HFFc6 (cell line): ENCODE data around the gene STK39. TPM values are rescaled to one million over a fixed set of nuclear protein-coding genes. Genes with fewer than 3 reads are reported as not detected.

Experiments
- DNase-seq: peaks from one replicate; pipeline ENCODE4 v3.0.0-alpha.2; 2018
- H3K27ac Mint-ChIP-seq: 2 replicates; pipeline ENCODE4 v1.8.0; 2020; ENCODE audit warnings: mild to moderate bottlenecking, mixed read lengths
- H3K27me3 Mint-ChIP-seq: 2 replicates; pipeline ENCODE4 v1.8.0; 2021; ENCODE audit warnings: mild to moderate bottlenecking, moderate library complexity, mixed read lengths; ENCODE audit not compliant: insufficient read depth
- H3K36me3 Mint-ChIP-seq: 2 replicates; pipeline ENCODE4 v1.8.0; 2021; ENCODE audit warnings: low read depth, mixed read lengths
- H3K4me1 Mint-ChIP-seq: 2 replicates; pipeline ENCODE4 v1.8.0; 2020; ENCODE audit warnings: low read depth, mixed read lengths
- H3K4me3 Mint-ChIP-seq: 2 replicates; pipeline ENCODE4 v1.8.0; 2020; ENCODE audit warnings: mild to moderate bottlenecking, moderate library complexity, mixed read lengths
- H3K9me3 Mint-ChIP-seq: 2 replicates; pipeline ENCODE4 v1.8.0; 2020; ENCODE audit warnings: mild to moderate bottlenecking, mixed read lengths
- total RNA-seq, 6 experiments: library from RNA; stranded (reverse); fragmentation: NEBNext Ultra II Directional; extraction: Animal tissue kit (Norgen Biotek cat#: 25700); gene quantifications; 2 replicates in 1 of 6; 3 replicates in 5 of 6; pipeline ENCODE4 v1.2.3, GENCODE V29; 2021
- TF ChIP-seq, protein P1 (sequence below): fragments of 200-600 bp; sonication (generic); IDR thresholded peaks from 2 replicates; pipeline ENCODE4 v1.5.0; 2021; ENCODE audit warnings: antibody characterized with exemption, mild to moderate bottlenecking

STK39 gene
- total RNA-seq, 6 experiments from 2014 or later: 27.7 to 36.4 (median 33.4) TPM

DNA sequence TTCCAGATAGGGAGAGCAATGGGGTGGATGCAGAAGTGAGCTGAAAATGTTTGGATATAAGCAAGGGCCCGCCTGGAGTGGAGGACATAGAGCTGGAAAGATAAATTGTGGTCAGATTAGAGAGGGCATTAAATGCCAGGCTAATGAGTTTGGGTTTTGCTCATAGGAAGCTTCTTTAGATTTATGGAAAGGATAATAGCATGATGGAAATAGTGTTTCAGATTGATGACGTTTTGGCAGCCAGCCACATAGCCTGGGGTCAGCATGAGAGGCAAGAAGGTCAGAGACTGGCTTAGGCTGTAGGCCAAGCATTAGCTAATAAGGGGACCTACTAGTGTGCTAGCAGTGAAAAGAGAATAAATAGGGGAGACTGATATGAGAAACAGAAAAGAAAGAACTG is 321.6 kb downstream of the STK39 start:
- Mint-ChIP-seq H3K27me3 (peaks cover 3% of the 10 kb centered on the region), H3K9me3 (no peaks in the 10 kb centered on the region), H3K36me3 (no peaks in the 10 kb centered on the region), H3K4me3 (no peak overlapping the region), H3K27ac (no peak overlapping the region), H3K4me1 (no peaks in the 10 kb centered on the region)
- DNase-seq: no peak
- TF ChIP-seq, protein P1, sequence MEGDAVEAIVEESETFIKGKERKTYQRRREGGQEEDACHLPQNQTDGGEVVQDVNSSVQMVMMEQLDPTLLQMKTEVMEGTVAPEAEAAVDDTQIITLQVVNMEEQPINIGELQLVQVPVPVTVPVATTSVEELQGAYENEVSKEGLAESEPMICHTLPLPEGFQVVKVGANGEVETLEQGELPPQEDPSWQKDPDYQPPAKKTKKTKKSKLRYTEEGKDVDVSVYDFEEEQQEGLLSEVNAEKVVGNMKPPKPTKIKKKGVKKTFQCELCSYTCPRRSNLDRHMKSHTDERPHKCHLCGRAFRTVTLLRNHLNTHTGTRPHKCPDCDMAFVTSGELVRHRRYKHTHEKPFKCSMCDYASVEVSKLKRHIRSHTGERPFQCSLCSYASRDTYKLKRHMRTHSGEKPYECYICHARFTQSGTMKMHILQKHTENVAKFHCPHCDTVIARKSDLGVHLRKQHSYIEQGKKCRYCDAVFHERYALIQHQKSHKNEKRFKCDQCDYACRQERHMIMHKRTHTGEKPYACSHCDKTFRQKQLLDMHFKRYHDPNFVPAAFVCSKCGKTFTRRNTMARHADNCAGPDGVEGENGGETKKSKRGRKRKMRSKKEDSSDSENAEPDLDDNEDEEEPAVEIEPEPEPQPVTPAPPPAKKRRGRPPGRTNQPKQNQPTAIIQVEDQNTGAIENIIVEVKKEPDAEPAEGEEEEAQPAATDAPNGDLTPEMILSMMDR: no peak

DNA sequence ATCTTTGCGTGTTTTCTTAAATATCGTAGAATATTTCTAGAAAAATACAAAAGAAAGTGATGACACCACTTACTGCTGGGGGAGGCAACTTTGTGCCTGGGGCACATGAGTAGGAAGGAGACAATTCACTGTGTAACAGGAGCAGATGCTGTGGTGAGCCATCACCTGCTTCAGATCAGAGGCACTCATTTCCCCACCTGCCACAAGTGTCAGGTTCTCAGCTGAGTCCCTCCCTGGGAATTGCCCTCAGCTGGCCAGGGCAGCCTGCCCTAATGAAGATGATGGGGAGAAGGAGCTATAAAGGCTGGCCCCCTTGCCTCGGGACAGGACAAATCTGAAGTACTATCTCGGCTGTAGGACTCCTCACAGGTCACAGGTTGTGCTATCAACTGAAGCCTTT is 322.8 kb downstream of the STK39 start:
- no peaks in the 10 kb centered on the region for H3K9me3 Mint-ChIP-seq
- TF ChIP-seq, protein P1: no peak
- peaks cover 3% of the 10 kb centered on the region for H3K27me3 Mint-ChIP-seq
- H3K27ac Mint-ChIP-seq: no peak overlapping the region
- H3K36me3 Mint-ChIP-seq: no peaks in the 10 kb centered on the region
- H3K4me1 Mint-ChIP-seq: no peaks in the 10 kb centered on the region
- no peak overlapping the region for H3K4me3 Mint-ChIP-seq
- no peak for DNase-seq

- Mint-ChIP-seq H3K27me3 (no peaks in the 10 kb centered on the region; the same call in 1 of the 2 replicates), H3K4me3 (no peak overlapping the region), H3K9me3 (no peaks in the 10 kb centered on the region; the same call in 1 of the 2 replicates), H3K4me1 (no peaks in the 10 kb centered on the region), H3K36me3 (no peaks in the 10 kb centered on the region), H3K27ac (no peak overlapping the region)
- TF ChIP-seq, protein P1: no peak
- no peak for DNase-seq
These were observed 330.6 kb downstream of the STK39 start for GRCh38 chr2:167916756-167917155.

GRCh38 chr2:167914969-167915368 is 332.4 kb downstream of the STK39 start:
- Mint-ChIP-seq H3K27ac (no peak overlapping the region), H3K36me3 (no peaks in the 10 kb centered on the region), H3K4me3 (no peak overlapping the region), H3K27me3 (no peaks in the 10 kb centered on the region; the same call in 1 of the 2 replicates), H3K4me1 (no peaks in the 10 kb centered on the region), H3K9me3 (no peaks in the 10 kb centered on the region; the same call in 1 of the 2 replicates)
- DNase-seq: no peak
- TF ChIP-seq, protein P1: no peak

DNA sequence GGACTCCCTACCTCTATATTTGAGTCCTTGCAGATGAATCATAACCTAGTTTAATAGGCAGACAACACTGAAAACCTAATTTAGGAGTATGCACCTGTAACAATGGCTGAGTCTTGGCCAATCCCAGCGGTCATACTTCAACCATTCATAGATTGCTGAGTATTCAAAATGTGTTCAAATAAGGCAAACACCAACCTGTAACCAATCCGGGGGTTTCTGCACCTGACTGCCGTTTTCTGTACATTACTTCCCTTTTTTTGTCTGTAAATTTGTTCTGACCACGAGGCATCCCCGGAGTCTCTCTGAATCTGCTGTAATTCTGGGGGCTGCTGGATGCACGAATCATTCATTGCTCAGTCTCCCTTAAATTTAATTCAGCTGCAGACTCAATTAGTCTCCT is 338.6 kb downstream of the STK39 start:
- no peak overlapping the region for H3K4me3 Mint-ChIP-seq
- no peaks in the 10 kb centered on the region for H3K4me1 Mint-ChIP-seq
- TF ChIP-seq, protein P1: no peak
- H3K9me3 Mint-ChIP-seq: peaks cover 3% of the 10 kb centered on the region; the same call in 1 of the 2 replicates
- H3K27ac Mint-ChIP-seq: no peak overlapping the region
- no peak for DNase-seq
- H3K27me3 Mint-ChIP-seq: no peaks in the 10 kb centered on the region; the same call in 1 of the 2 replicates
- no peaks in the 10 kb centered on the region for H3K36me3 Mint-ChIP-seq

DNA sequence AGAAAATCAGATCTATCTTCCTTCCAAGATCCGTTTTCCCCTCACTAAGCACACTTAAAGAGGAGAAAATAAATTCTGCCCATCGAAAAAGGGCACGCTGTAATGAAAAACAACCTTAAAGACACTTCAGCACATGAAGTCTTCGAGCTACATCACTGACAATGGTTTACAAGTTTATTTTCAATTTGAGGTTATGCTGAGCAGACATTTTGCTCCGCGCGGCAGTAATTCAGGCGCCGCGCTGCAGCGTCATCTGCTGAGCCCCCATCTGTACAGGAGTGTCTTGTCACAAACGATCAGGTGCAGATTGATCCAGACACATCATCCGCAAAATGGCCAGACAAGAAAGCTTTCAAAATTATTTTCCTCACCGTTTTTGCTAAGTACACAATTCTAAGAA is 341.7 kb downstream of the STK39 start:
- Mint-ChIP-seq H3K9me3 (peaks cover 13% of the 10 kb centered on the region; the same call in 1 of the 2 replicates), H3K27me3 (no peaks in the 10 kb centered on the region; the same call in 1 of the 2 replicates), H3K4me3 (no peak overlapping the region), H3K4me1 (no peaks in the 10 kb centered on the region), H3K27ac (no peak overlapping the region), H3K36me3 (no peaks in the 10 kb centered on the region)
- DNase-seq: no peak
- TF ChIP-seq, protein P1: no peak
